Hepatocyte (in vitro differentiated cells): ENCODE results near the gene MN1.

Experiments
- EZH2 ChIP-seq: fragments of 200-600 bp; sonication (generic); IDR thresholded peaks from 2 replicates; pipeline ENCODE4 v1.6.1; 2016; ENCODE audit warnings: antibody characterized with exemption, mild to moderate bottlenecking, borderline replicate concordance
- TF ChIP-seq, protein P1 (sequence below): fragments of 200-600 bp; sonication (generic); IDR thresholded peaks from 2 replicates; pipeline ENCODE4 v1.5.1; 2016; ENCODE audit warnings: antibody characterized with exemption, mild to moderate bottlenecking; ENCODE audit not compliant: poor library complexity

DNA sequence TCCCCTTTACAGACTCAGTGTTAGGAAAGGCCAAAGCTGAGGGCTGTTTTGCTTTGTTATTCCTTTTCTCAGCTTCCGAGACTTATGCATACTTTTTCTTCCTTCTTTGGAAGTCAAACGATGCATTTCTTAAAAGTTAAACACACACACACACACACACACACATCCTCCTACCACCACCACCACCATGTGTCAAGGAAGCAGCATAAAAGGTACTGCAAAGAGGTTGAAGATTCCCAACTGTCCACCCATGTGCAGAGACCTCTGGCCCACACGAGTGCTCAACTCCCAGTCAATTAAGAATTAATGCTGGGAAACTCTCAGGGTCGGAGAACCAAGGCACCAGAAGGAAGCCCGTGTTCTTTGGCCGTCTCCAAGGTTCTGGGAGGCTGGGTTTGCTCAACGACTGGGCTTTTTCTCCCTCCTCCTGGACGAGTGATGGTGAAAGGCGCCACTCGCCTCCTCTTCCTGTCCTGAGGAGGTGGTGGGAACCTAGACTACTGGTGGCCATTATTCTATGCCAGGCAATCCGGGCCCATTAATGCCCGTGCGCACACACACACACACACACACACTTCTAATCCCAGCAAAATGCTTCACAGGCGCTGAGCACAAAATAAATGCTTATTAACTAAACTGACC lies 15.1 kb downstream of the MN1 start:
- TF ChIP-seq, protein P1, sequence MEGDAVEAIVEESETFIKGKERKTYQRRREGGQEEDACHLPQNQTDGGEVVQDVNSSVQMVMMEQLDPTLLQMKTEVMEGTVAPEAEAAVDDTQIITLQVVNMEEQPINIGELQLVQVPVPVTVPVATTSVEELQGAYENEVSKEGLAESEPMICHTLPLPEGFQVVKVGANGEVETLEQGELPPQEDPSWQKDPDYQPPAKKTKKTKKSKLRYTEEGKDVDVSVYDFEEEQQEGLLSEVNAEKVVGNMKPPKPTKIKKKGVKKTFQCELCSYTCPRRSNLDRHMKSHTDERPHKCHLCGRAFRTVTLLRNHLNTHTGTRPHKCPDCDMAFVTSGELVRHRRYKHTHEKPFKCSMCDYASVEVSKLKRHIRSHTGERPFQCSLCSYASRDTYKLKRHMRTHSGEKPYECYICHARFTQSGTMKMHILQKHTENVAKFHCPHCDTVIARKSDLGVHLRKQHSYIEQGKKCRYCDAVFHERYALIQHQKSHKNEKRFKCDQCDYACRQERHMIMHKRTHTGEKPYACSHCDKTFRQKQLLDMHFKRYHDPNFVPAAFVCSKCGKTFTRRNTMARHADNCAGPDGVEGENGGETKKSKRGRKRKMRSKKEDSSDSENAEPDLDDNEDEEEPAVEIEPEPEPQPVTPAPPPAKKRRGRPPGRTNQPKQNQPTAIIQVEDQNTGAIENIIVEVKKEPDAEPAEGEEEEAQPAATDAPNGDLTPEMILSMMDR: no peak
- TF ChIP-seq EZH2: no peak
